Right lung (tissue), 5 donors: ENCODE results near the gene VWDE. TPM values are rescaled to one million over a fixed set of nuclear protein-coding genes. Genes with fewer than 3 reads are reported as not detected.

Source experiments
- DNase-seq, 2 donors: peaks; one replicate each; pipeline ENCODE4 v3.0.0-alpha.2; 2013
- polyA plus RNA-seq, 5 donors: library from polyadenylated mRNA; unstranded; fragments of 120-200 nt; gene quantifications; one replicate each; pipeline versions ENCODE4 v1.2.1 to v1.2.3, GENCODE V29; 2013; ENCODE audit warnings: inconsistent platforms in 1 of 5, low replicate concordance in 1 of 5; ENCODE audit not compliant: insufficient read length in 5 of 5, insufficient read depth in 1 of 5

VWDE gene
- polyA plus RNA-seq, 5 donors = 1.0 to 5.8 (median 4.4) TPM

- DNase-seq = no peak
These were observed 112.9 kb downstream of the VWDE start for GRCh38 chr7:12290761-12291160.

- no peak for DNase-seq
These were observed 113.7 kb downstream of the VWDE start for GRCh38 chr7:12289996-12290395.

GRCh38 chr7:12287901-12288300 is 115.8 kb downstream of the VWDE start:
- no peak for DNase-seq

- DNase-seq = no peak
These were observed 122.6 kb downstream of the VWDE start for GRCh38 chr7:12281038-12281437.

Other genes with a start within 250 kb of the VWDE start
- 10 to 100 TPM; 42.9 to 90.8 (median 73.6) TPM for gene TMEM106B, start 192.6 kb downstream of the VWDE start, polyA plus RNA-seq
- gene SCIN, start 166.9 kb upstream of the VWDE start, polyA plus RNA-seq = 1 to 10 TPM; 3.3 to 7.1 (median 6.4) TPM